GM18520 (cell line): ENCODE results near the gene COL23A1.
"Not testable (repeated sequence)": the region's sequence is repeated elsewhere in the genome, so short reads cannot be mapped to it uniquely, and the experiment has no call there.

Experiments
- ATAC-seq: cut with Tn5 transposase; IDR thresholded peaks from one replicate; pipeline ENCODE4 v1.9.1; 2021; ENCODE audit not compliant: unreplicated experiment

The COL23A1 gene

DNA sequence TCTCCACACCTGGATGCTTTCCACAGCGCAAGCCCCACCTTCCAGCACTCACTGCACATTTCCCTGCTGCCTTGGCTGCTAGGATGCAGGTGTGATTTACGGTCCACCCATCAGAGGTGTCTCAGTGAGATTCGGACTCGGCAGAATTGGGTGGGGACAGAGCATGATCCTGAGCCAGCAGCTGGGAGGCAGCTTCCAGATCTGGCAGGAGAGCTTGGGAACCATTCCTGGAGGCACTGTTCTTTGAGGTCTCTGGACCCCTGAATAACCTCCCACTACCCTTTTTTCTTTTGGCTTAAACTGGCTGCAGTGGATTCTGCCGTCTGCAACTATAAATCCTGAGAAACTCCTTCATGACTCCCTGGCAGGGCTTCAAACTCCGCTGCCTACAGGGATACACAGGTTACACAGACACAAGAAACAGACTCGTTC lies 258.0 kb downstream of the COL23A1 start:
- no peak for ATAC-seq

DNA sequence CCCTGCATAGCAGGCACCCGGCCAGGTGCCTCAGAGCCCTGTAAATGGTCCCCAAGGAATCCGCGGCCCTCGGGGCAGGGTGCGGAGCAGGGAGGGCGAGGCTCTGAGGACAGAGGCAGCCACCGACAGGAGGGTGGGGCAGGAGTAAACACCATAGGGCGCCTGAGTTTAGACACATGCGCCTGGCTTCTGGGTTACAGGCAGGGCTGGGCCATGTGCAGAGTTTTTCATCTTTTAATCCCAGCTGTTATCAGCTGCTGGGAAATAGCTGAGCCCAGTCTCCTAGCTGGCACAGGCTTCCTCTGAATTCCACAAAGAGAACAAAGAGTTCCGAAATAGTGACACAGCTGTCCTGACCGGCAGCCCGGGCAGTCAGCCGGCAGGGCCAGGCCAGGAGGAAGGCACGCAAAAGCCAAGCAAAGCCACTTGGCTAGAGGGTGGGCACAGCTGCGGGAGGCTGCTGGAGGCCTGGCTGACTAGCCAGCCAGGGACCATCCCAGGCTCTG lies 258.6 kb downstream of the COL23A1 start:
- ATAC-seq, result no peak

DNA sequence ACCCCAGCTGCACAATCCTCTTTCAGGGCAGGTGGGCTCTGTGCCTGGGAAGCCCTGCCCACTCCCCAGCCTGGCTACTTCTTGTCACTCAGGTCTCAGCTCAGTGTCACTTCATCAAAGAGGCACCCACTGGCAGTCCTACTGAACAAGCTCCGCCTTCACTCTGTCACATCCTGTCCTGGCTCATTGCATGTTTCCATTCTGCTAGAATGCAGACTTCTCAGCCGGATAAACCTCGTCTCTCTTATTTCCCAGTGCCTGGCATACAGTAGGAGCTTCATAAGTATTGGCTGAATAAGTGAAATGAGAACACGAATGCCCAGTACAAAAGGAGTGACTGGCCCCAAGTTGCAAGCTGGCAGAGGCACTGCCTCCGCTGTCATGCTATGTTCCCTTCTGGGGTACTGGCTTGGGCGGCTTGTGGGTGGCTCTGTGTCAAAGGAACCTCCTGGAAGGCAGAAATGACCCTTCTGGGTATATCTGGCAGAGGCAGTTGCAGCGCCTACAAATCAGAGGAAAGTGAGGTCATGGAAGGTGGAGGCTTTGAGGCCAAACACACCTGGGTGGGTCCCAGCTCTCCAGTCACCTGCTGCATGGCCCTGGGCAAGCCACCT lies 259.3 kb downstream of the COL23A1 start:
- ATAC-seq, result no peak

DNA sequence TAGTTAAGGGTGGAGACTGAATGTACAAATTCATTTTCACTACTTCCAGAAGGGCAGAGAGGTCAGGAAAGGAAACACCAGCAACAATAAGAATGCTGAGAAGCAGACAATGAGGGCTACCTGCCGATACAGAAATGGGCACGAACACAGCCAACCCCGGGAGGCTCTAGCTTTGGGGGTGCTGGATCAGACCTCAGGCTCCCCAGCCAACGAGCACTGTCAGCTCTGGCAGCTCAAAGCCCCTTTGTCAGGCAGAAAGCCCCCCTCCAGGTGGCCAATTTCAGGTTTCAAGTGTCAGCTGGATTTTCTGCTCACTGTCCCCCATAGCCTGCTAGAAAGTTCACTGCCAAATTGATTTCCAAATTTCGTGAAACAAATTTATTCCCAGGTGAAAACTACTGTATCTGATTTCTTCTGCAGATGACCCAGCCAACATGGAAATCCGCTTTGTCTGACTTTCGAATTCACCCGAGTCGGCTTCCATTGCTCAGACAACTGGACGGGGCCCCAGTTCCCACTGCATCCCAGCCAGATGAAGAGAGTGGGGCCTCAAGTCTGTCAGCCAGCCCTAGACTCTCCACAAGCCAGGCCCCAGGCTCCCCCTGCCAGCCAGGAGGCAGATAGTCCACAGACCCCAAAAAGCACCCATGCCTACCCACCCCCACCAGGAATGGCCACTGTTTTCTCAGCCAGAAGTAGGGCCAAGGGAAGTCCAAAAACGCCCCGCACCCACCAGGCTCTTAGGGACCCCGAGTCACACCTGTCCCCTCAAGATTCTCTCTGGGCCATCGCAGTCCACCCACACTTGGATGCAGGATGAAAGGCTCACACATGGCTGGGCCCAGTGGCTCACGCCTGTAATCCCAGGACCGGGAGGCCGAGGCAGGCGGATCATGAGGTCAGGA lies 261.1 kb downstream of the COL23A1 start:
- ATAC-seq, result no peak

DNA sequence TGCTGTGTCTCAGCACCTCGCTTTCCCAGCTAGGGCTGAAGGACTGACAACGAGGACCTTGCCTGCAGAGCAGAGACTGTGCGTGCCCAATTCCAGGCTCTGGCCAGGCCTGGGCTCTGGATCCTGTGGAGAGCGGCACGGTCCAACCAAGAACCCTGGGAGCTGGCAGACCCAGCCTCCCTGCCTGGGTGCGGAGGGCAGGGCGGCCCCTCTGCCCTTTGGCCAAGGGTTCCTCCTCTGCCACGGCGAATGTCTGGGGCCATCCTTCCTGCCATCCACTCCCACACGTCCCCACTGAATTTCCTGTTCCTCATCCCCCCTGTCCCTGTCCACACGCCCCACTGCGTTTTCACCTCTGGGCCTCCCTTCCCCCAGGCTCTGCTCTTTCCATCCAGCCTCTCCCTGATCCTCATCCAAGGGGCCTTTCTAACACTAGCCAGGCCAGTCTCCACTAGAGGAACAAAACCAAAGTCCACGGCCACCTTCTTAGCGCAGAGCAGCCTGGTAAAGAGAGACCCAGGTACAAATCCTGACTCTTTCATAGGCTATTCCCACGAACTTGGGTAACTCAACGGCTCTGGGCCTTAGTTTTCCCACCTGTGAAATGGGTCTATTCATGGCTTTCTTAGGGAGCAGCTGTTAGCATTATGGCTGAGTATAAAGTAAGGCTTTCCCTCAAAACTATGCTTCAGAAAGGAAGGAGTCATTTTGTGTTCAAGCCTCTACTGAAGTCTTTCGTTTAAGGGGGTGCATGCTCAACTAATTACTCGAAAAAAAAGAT lies 262.1 kb downstream of the COL23A1 start:
- no peak for ATAC-seq

DNA sequence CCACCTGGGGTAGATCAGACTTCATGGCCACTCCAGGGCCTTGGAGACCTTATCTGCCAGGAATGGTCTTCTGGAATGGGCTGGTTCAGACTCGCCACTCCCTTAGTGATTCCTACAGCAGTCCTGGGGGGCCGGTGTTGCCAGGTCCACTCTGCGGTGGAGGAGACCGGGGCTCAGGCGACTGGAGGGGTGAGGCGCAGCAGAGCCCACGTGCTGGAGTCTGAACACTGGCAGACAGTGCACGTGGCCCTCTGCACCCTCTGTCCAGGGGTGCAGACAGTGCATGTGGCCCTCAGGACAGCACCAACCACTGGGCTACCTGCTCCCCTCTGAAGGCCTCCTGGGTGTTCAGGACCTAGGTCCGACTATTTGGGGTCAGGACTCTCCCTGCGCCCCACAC lies 262.7 kb downstream of the COL23A1 start:
- ATAC-seq, result no peak

DNA sequence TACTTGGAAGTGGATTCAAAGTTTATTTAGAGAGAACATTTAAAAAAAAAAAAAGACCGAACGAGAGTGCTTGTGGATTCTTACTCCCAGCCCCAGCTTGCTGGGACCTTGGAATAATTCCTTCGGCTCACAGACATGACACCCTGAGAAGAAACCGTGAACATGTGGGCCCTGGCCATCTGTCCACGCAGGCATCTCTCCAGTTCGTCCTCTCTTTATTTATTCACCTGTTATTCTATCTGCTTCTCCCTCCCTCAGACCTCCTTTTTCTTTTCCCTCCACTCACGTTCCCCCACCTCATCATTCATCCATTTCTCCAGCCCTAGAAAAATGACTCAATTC lies 263.8 kb downstream of the COL23A1 start:
- no peak for ATAC-seq

DNA sequence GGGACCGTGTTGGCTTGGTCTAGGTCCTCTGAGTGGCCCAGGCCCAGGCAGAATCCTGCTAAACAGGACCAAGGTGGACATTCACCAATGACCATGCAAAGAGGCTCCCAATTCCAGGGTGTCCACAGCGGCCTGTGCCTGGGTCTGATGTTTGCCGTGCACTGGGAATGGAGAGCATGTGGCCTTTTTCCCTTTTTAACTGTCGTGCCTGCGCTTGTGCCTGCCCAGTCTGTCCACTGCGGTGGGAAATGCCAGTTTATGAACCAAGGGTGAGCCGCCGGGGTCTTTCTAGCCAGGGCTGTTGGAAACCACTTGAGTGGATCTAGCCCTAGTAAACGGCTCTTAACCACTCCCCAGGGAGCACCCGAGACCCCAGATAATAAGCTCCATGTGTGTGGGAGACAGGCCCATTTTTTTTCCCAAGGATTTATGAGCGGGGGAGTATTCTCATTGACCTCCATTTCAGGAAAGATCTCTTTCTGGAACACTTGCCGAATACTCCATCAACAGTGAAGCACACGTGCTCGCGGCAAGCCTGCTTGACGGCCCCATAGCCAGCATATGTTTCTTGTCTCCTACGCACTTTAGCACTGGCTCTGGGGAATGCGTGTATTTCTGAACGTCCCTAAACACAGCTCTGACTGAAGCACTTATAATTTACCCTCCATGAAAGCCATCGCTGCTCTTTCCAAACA lies 264.4 kb downstream of the COL23A1 start:
- no peak for ATAC-seq

DNA sequence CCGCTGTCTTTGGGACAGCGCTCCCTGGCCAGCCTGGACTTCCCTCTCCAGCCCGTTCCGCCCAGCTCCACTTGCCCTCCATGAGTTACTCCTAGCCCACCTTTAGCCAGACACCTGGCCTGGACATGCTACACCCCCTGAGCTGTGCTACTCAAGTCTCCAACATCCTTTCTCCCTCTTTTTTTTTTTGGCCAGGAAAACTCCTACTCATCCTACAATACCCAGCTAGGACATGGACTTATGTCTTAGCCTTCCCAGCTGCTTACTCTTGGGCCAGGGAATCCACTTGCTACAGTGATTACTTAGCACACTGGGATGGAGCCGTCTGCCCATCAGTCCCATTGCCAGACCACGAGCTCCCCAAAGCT lies 264.9 kb downstream of the COL23A1 start:
- no peak for ATAC-seq

DNA sequence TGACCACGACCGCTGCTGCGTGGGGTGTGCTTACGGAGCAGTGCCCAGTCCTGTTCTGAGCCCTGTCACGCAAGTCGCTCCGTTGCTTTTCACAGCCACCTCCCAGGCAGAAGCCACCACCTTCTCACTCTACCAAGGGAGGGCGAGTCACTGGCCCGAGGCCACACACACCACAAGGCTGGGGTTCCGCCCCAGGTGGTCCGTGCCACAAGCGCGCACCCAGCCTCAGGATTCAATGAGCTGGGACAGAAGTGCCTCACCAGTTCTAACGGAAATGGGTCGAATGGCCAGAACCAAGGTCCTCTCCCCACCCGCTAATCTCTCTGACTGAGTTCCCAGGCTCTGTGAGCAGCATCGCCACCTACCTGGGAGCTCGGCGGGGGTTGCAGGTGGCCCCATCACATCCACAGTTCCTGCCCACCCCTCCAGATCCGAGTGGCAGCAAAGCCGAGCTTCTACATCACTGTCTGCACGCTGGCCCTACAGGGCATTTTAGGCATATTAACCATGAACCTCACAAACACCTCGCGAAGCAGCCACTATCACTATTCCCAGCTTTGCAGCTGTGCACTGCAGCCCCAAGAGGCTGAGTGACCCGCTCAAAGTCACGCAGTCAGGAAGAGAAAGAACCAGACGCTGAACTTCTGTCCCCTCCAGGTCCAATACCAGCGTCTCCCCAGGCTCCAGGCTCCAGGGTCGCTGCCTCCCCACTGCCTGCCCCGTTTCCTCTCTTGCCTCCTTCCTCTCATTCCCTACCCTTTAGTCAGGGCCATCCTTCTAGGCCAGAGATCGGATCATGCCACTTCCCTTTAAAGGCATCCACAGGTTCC lies 265.5 kb downstream of the COL23A1 start:
- no peak for ATAC-seq

DNA sequence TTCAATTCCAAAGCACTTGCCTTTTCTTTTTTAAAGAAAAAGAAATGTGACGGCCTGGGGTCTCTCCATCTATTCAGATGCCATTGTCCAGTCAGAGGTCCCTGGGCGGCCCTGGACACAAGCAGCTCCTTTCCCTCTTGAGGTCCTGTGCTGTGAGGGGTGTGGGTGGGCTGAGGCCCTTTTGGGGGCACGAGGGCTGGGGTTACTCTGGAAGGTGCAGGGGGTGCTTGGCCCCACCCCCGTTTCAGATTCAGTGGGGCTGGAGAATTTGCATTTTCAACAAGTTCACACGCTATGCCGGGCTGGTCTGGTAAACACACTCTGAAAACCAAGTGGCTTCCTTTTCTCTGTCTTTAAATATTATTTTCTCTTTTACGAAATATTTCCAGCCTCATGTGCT lies 266.2 kb downstream of the COL23A1 start:
- no peak for ATAC-seq

DNA sequence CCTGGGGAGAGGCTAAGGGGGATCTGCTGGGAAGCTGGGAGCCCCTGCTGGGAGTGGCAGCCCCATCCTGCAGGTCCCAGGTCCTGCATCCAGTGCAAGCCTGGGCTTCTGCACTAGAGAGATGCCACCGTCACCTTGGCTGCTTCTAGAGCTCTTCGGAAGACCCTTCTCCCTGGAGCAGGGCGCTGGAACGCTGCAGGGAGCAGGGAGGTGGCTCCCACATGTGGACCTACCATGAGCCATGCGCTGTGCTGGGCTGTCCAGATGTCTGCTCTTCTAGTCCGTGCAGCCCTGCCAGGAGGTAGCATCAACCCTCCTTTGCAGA lies 266.7 kb downstream of the COL23A1 start:
- ATAC-seq, result no peak

DNA sequence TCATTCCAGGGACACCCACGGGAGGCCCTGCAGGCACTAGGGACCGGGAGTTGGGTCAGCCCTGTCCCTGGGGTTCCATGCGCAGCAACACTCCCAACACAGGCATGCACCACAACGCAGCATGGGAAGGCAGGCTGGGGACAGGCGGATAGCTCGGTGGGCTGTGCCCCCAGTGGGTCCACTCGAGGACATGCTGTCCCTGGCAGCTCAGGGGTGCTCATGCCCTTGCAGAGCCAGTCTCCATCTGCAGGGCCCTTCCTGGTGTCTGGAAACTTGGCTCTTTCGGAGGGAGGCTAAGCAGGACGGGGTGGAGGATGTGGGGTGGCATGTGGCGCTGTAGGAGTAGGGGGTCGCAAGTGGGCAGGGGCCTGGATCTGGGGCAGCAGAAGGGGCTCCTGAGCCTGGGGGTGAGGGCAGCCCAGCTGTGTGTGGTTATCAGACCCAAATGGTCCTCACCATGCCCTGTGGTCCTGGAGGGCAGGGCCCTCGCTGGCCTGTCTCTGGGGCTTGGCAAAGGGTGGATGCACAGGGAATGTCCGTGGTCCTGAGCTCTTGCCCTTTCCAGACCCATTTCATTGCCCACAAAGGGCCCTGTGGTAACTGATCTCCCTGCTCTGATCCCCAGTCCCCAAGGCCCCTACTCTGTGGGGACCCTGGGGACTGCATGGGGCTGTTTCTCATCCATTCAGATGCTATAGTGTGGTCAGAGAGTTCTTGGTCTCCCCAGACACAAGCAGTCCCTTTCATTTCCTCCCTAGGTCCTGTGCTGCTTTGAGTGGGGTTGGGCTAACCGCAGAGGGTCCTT lies 267.3 kb downstream of the COL23A1 start:
- ATAC-seq, result no peak

DNA sequence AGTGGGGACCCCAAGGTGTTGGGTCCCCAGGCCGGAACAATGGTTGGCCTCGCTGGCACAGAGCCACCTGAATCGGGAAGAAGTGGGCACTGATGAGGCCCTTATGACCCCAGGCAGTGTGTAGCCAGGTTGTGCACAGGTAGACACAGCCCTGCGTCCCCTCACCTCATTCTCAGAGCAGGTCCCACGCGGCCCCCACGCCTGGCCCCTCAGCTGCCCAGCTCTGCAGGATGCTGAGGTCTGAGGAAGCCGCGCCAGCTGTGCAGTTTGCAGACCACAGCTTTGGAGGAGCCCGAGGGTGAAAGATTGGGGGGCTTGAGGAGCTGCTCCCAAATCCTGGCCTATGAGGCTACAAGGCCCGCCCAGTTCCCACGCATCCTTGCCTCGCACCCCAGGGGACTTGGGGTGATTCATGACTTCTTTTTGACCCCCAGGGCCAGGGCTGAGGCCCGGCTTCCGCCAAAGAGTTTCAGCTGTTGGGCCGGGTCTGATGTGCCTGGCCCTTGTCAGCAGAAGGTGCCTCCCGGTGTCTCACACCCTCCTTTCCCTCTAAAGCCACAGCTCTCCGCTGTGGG lies 269.8 kb downstream of the COL23A1 start:
- no peak for ATAC-seq

DNA sequence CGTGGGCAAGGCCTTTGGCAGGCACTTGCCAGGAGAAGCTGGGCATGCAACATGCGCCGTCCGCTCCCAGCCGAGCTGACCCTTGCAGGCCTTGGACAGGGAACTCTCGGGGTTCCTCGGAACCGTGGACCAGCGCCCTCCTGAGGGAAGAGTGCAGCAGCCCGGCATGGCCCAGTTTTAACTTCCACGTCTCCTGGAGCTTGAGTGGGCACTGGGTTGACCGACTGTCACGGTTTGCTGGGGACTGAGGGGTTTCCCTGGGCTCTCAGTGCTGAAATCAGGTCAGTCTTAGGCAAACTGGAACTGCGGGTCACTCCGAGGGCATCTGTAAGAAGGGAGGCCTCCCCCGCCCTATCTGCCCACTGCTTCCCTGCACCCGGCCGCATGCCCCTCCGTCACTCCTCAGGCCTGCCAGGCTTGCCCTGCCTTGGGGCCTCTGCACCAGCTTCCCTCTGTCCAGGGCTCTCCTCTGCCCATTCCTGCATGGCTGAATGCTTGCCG lies 270.6 kb downstream of the COL23A1 start:
- ATAC-seq, result no peak

DNA sequence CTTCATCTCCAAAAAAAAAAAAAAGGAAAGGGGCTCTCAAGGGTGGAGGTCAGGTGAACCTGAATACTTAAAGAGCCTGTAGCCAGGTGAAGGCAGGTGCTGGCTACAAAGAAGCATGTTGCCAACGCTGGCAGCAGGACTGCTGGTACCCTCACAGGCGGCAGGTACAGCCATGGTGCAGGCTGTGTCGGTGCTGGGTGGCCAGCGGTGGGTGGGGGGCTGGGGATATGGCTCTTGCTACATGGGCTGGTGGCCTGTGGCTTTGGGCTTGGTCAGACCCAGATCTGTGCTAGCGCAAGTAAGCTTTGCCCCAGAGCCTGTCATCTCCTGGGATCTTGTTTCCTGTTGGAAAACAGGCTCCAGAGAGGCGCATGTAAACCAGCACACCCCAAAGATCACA lies 271.3 kb downstream of the COL23A1 start:
- ATAC-seq, result no peak

DNA sequence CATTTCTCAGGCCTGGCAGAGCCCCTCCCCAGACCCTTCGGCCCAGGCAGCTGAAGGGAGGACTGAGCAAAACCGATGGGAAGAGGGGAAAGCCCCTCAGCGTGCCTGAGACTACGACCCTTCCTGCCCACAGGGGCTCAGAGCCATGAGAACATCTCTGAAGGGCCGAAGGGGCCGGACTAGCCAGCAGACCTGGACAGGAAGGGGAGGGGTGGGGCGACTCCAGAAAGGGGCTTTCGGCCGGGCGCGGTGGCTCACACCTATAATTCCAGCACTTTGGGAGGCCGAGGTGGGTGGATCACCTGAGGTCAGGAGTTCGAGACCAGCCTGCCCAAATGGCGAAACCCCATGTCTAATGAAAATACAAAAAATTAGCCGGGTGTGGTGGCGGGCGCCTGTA lies 271.8 kb downstream of the COL23A1 start:
- ATAC-seq, result no peak

DNA sequence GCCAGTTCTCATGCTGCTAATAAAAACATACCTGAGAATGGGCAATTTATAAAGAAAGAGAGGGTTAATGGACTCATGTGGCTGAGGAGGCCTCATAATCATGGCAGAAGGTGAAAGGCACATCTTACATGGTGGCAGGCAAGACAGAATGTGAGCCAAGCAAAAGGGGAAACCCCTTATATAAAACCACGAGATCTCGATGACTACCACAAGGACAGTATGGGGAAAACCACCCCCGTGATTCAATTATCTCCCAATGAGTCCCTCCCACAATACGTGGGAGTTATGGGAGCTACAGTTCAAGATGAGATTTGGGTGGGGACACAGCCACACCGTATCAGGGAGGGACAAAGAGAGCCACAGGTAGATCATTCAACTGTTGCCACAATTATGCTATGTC lies 272.5 kb downstream of the COL23A1 start:
- not testable (repeated sequence) for ATAC-seq
